Effector CD8-positive, alpha-beta T cell (primary cell): ENCODE data around the gene MTHFR.

Source experiments
- DNase-seq: peaks from one replicate; lab custom pipeline; 2025; lab: John Stamatoyannopoulos, UW

Gene MTHFR

GRCh38 chr1:11796036-11796828 lies 9.5 kb downstream of the MTHFR start:
- no peak for DNase-seq

GRCh38 chr1:11795238-11795890 lies 10.4 kb downstream of the MTHFR start:
- DNase-seq, result no peak

- DNase-seq, result no peak
These were observed 11.1 kb downstream of the MTHFR start for GRCh38 chr1:11794446-11795237.

GRCh38 chr1:11793819-11794218 lies 11.9 kb downstream of the MTHFR start:
- DNase-seq, result no peak

GRCh38 chr1:11792106-11792505 lies 13.7 kb downstream of the MTHFR start:
- no peak for DNase-seq

- no peak for DNase-seq
These were observed 14.7 kb downstream of the MTHFR start for GRCh38 chr1:11790880-11791715.

- DNase-seq, result no peak
These were observed 15.5 kb downstream of the MTHFR start for GRCh38 chr1:11790101-11790879.

- no peak for DNase-seq
These were observed 16.4 kb downstream of the MTHFR start for GRCh38 chr1:11789126-11790067.

- no peak for DNase-seq
These were observed 17.2 kb downstream of the MTHFR start for GRCh38 chr1:11788549-11789053.

- no peak for DNase-seq
These were observed 17.8 kb downstream of the MTHFR start for GRCh38 chr1:11787804-11788436.

GRCh38 chr1:11787251-11787803 lies 18.4 kb downstream of the MTHFR start:
- DNase-seq, result no peak

- no peak for DNase-seq
These were observed 19.6 kb downstream of the MTHFR start for GRCh38 chr1:11786168-11786567.

- DNase-seq, result peak; percentile 13
These were observed 20.6 kb downstream of the MTHFR start for GRCh38 chr1:11784993-11785769.

- no peak for DNase-seq
These were observed 21.3 kb downstream of the MTHFR start for GRCh38 chr1:11784256-11784992.

GRCh38 chr1:11783556-11783955 lies 22.2 kb downstream of the MTHFR start:
- DNase-seq, result no peak

GRCh38 chr1:11782127-11782708 lies 23.5 kb downstream of the MTHFR start:
- no peak for DNase-seq

- no peak for DNase-seq
These were observed 24.5 kb downstream of the MTHFR start for GRCh38 chr1:11781297-11781696.
